ENCODE results near the gene CCDC146. TPM values are rescaled to one million over a fixed set of nuclear protein-coding genes. Genes with fewer than 3 reads are reported as not detected.

CCDC146 gene
- total and polyA plus RNA-seq, 2 of the 8 experiments (the other 6 are each of a cell fraction or from before 2014, with no cell fraction given): 0.88 to 2.4 TPM

DNA sequence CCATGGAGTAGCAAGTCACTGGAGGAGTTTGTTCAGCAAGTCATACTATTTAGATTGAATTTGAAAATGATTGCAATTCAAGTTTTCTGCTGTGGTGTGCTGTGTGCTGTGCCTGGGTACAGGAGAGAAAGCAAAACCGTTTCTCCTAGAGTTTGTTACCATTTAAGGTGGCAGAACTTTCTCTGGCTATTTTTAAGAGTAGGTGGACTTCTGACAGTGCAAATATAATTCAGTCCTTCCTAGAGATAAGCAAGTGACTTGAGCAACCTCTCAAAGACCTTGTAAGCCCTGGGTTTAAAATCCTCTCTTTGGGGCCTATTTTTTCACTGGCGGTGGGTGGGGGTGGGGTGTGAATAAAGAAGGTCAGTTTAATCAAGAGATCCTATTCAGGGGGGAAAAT, 120.1 kb downstream of the CCDC146 start:
- no peak overlapping the region for H3K4ac ChIP-seq (replicated peaks; ENCODE audit: insufficient read length, low read depth, low read length)
- H3K36me3 ChIP-seq (ENCODE audit: control insufficient read depth in 2 of 4, insufficient read depth in 4 of 4, low read length in 3 of 4): no peaks in the 10 kb centered on the region
- FAIRE-seq (no peak), DNase-seq (ENCODE audit: low read depth in 1 of 2, low spot score in 2 of 2) (no peak)
- H4K91ac ChIP-seq (replicated peaks; ENCODE audit: insufficient read length, low read length): no peak overlapping the region
- 69% methylated on average over 2 of the region's 2 CpGs; no CpG with 5 or more reads in 1 of the 2 experiments for WGBS, 2 experiments (ENCODE audit: extremely low coverage in 1 of 2, insufficient coverage in 1 of 2, insufficient read length in 1 of 2, insufficient replicate concordance in 2 of 2, low coverage in 1 of 2, low lambda C conversion rate in 2 of 2, missing lambda C conversion rate in 1 of 2)
- no peaks in the 10 kb centered on the region for H3K23me2 ChIP-seq (ENCODE audit: low read depth, low read length)
- no peak overlapping the region for H2BK5ac ChIP-seq (ENCODE audit: low read depth, low read length)
- H3K18ac ChIP-seq (ENCODE audit: extremely low read depth, low read length): no peak overlapping the region
- peaks cover 0 to 12% (median 3%) of the 10 kb centered on the region in 4 experiments; a peak in 4 of 7 replicates for H3K4me1 ChIP-seq (replicated peaks in 1 of 4; ENCODE audit: control insufficient read depth in 3 of 4, insufficient read depth in 4 of 4, low read length in 3 of 4)
- H3K56ac ChIP-seq (replicated peaks; ENCODE audit: insufficient read length, low read depth, low read length): no peak overlapping the region
- H4K5ac ChIP-seq (ENCODE audit: insufficient read length, low read depth, low read length): no peak overlapping the region
- H2BK15ac ChIP-seq (ENCODE audit: low read length): no peak overlapping the region
- no peak overlapping the region for H3K23ac ChIP-seq (ENCODE audit: insufficient read length)
- no peak overlapping the region for H3K9ac ChIP-seq (replicated peaks in 1 of 4; ENCODE audit: extremely low read depth in 1 of 4, low read depth in 3 of 4, low read length in 3 of 4)
- H4K8ac ChIP-seq (ENCODE audit: extremely low read depth, insufficient read depth, low read length): no peak overlapping the region
- no peak overlapping the region for H3K27ac ChIP-seq (ENCODE audit: low read depth, low read length)
- no peak overlapping the region for H2BK12ac ChIP-seq (ENCODE audit: low read depth, low read length)
- no peaks in the 10 kb centered on the region for H4K20me1 ChIP-seq (replicated peaks in 1 of 2; ENCODE audit: control insufficient read depth in 1 of 2, insufficient read depth in 2 of 2, low read length in 2 of 2)
- no peak overlapping the region for H2AK5ac ChIP-seq (ENCODE audit: low read depth, low read length)
- H3K79me1 ChIP-seq (ENCODE audit: low read depth, low read length): no peaks in the 10 kb centered on the region
- ChIA-PET CTCF (ENCODE audit: partially characterized antibody) (interaction anchor here (1.3 kb wide), 1 partner anchor 15 kb away, joined by 4 read pairs; no protein-coding TSS in a partner anchor), POLR2A (ENCODE audit: partially characterized antibody) (no interaction called here)
- H3K14ac ChIP-seq (ENCODE audit: insufficient read length): no peak overlapping the region
- no peak overlapping the region for H2BK20ac ChIP-seq (ENCODE audit: low read length)
- H3K79me2 ChIP-seq (ENCODE audit: control insufficient read depth in 1 of 2, insufficient read depth in 2 of 2, low read length in 2 of 2): no peaks in the 10 kb centered on the region
- no peak overlapping the region for H2BK120ac ChIP-seq (replicated peaks; ENCODE audit: low read depth, low read length)
- H3K27me3 ChIP-seq (replicated peaks in 1 of 4; ENCODE audit: control insufficient read depth in 3 of 4, extremely low read depth in 1 of 4, insufficient read depth in 3 of 4, low read length in 3 of 4): no peaks in the 10 kb centered on the region
- no peaks in the 10 kb centered on the region for H3K9me3 ChIP-seq (ENCODE audit: insufficient read depth in 2 of 2, low read depth in 1 of 2, low read length in 1 of 2)
- no peak overlapping the region for H3K4me2 ChIP-seq (ENCODE audit: insufficient read depth in 1 of 2, low read depth in 2 of 2, low read length in 2 of 2)
- no peak overlapping the region for H2AFZ ChIP-seq (ENCODE audit: low read length)
- no peak overlapping the region for H3K4me3 ChIP-seq (ENCODE audit: extremely low read depth in 1 of 4, insufficient read depth in 2 of 4, low read depth in 3 of 4, low read length in 4 of 4)
- no peak for TF ChIP-seq TBP (IDR thresholded peaks at IDR 0.05; ENCODE audit: low read depth, low read length)
- no peak for TF ChIP-seq SP2 (IDR thresholded peaks at IDR 0.05; ENCODE audit: low read length)

Data from H1 (cell line).